GM12873 (cell line): ENCODE data around the gene SLC1A3.

Experiments
- CTCF ChIP-seq: IDR thresholded peaks from 2 replicates; pipeline ENCODE4 v1.5.1; 2012; ENCODE audit warnings: low read depth, mild to moderate bottlenecking, moderate library complexity, low read length, control low read depth; ENCODE audit not compliant: insufficient read depth; ENCODE audit errors: missing control alignments

SLC1A3 gene

GRCh38 chr5:36606428-36607113, at the start of gene SLC1A3:
Gene SLC1A3, plus strand, starts transcription at chr5:36606606. Its CDS starts 1,818 bp downstream, at chr5:36608424.
- TF ChIP-seq CTCF, result no peak

DNA sequence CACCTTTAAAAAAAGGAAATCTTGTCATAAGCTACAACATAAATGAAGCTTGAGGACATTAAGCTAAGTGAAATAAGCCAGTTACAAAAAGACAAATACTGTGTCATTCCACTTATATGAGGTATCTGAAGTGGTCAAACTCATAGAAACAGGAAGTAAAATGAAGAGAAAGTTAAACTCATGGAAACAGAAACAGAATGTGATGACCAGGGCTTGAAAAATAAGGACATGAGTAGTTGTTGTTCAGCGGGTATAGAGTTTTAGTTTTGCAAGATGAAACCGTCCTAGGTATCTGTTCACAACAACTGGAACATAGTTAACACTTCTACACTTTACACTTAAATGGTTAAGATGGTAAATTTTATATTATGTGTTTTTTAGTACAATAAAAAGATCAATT, 47.8 kb upstream of the SLC1A3 start:
- TF ChIP-seq CTCF, result no peak

DNA sequence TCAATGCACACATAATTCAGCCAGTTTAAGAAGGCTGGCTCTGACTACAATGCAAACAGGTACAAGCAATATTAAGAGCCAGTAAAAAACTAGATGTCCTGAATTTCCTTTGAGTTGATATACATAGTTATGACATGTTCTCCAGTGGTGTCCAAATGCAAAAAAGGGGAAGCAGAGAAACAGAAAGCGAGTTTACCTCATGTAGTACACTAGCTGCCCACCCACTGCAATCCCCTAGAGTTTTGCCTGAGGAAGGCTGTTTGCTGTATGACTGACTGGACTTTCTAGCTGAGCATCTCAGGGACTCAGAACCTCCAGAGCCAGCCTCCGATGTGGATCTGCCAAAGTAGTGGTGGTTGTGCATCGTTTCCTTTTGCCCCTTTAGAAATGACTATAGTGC, 44.8 kb upstream of the SLC1A3 start:
- no peak for TF ChIP-seq CTCF

DNA sequence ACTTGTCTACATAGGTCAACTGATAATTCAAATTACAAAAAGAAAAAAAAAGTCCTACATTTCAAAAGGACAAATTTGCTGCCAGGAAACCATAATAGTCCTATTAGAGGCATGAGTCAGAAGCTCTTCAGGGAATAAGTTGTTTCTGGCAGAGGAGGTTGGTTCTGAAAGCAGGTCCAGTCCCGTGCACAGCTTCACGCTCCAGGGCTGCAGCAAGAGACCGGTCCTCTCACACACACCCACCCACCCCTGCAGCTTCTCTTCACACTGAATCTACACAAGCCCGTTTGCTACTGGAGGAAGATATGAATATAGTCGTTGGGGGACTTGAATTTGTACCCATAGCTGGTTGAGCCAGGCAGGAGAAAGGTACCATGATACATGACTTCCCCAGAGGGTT, 36.9 kb upstream of the SLC1A3 start:
- TF ChIP-seq CTCF, result no peak

- TF ChIP-seq CTCF, result no peak
Measured at GRCh38 chr5:36570301-36571095, 35.9 kb upstream of the SLC1A3 start.

- no peak for TF ChIP-seq CTCF
Measured at GRCh38 chr5:36571401-36572042, 34.9 kb upstream of the SLC1A3 start.

GRCh38 chr5:36573438-36573837, 33.0 kb upstream of the SLC1A3 start:
- TF ChIP-seq CTCF, result no peak
